ENCODE results near the gene CCDC28B.
A peak's percentile ranks its signal among the peaks of the same experiment; 100 is the strongest.

The CCDC28B gene

DNA sequence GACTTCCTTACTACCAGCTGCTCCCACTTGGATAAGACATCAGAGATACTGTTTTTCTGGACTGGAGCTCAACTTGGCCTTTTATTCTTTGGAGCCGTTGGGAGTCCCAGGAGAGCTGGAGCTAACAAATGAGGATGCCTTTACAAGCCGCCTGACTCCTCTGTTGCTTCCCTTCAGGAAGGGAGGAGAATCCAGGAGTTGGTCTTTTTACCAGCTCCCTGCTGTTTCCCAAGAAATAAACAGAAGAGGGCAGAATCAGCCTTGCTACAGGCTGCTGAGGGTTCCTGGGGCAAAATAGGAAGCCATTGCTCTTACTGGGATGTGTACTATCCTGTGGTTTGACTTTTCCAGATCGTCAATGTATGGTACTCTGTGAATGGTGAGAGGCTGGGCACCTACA, 23.3 kb downstream of the CCDC28B start:
- no peak for DNase-seq (ENCODE audit: low spot score)

DNA sequence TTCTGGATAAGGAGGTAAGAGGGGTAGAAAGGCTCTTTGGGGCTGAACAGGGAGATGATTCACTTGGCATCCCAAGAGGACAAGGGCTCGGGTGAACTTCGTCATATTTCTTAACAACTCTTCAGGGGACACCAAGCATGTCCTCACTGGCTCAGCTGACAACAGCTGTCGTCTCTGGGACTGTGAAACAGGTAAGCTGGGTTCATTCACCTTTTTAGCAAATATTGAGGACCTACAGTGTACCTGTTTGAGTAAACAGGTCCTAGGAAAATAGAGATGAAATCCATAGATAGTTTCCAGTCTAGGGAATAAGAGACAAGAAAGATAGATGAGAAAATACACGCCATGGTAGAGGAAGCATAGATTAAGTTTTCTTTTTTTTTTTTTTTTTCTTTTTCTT, 23.9 kb downstream of the CCDC28B start:
- no peak for DNase-seq (ENCODE audit: low spot score)

DNA sequence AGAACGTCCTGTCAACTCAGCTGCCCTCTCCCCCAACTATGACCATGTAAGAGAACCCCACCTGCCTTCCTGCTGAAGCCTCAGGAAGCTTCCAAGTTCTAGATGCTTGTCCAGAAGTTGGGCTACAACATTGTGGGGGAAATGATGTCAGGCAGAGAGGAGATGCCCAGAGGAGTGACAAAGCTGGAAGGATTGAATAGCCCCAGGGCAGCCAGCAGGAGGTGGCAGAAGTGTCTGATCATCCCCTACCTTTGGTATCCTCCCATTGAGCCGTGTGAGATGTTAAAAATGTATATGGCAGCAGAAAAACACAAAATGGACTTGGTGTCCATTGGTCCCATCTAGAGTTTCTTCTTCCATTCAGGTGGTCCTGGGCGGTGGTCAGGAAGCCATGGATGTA, 28.4 kb downstream of the CCDC28B start:
- DNase-seq (ENCODE audit: low spot score), result no peak

DNA sequence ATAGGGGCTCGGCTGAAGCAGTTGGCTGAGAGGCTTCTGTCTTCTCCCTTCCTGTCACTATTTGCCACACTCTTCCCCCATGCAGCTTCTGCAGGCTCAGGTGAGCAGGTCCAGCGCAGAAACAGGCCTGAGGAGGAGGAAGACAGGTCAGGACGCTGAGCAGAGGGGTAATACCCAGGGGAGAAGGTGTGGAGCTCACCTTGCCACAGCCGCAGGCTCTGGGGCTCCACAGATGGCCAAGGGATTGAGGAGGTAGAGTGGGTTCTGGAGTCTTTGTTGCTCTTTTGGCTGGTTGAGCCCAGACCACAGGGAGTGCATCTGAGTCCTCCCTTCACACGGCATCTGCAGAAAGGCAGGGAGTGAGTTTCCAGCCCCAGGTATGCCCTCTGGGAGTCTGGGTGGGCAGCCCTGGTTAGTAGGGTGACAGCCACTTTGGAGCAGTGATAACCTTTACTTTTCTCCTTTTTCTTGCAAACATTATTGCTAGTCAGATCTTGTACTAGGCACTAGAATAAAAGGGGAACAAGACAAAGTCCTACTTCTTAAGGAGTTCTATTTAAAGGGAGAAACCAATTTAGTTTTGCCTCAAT, 31.5 kb downstream of the CCDC28B start:
- no peak for DNase-seq (ENCODE audit: low spot score)

DNA sequence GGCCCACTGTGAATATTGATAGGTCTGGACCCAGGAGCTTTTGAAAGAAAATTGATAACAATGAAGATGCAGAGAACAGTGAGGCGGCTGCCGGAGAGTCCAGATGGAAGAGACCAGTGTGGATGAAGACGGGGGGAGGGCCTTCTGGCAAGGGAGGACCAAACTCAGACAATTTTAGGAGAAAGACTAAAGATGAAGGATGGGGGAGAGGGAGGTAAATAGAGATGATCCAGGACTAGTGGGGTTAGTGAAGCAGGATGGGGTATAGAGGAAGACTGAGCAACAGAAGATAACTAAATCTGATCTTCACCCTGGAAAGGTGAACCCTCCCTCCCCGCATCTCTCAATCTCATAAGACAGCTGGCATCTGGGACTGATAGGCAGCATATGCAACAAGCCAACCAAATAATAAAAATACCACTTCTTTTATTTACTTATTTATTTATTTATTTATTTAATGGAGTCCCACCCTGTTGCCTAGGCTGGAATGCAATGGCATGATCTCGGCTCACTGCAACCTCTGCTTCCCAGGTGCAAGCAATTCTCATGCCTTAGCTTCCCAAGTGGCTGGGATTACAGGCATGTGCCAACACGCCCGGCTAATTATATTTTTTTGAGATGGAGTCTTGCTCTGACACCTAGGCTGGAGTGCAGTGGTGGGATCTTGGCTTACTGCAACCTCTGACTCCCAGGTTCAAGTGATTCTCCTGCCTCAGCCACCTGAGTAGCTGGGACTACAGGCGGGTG, 32.3 kb downstream of the CCDC28B start:
- DNase-seq (ENCODE audit: low spot score), result no peak

DNA sequence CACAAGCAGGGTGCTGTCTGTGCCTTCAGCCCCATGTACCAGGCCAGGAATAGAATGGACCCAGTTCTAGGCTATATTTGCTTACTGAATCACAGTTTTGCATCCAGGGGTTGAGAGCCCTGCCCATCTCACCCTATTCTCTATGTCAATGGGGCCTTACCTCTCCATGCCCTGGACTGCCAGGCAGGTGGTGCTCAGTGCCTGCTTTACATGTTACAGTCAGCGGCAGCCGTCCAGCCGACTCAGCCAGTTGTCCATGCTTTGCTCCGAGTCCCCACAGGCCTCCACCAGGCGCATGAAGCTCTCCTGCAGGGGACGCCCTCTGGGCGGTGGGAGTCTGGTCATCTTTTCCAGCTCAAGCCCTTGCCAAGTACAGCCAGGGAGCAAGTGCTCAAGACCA, 34.4 kb downstream of the CCDC28B start:
- DNase-seq (ENCODE audit: low spot score), result no peak

DNA sequence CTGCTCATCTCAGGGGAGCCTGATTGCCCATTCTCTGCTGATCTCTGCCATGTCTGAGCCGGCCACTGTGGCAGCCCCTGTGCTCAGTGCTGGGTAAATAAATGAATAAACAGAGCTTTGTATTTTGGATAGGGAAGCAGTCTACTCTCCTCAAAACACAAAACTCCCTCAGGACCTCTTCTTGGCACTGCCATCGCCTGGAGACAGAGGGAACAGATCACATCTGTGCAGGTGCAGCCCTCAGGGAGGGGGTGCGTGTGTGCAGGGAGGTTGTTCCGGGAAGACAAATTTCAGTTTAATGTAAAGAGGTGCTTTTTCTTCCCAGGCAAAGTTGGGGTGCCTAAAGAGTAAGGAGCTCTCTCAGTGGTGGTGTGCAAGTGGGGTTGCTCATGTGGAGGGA, 38.9 kb downstream of the CCDC28B start:
- no peak for DNase-seq (ENCODE audit: low spot score)

DNA sequence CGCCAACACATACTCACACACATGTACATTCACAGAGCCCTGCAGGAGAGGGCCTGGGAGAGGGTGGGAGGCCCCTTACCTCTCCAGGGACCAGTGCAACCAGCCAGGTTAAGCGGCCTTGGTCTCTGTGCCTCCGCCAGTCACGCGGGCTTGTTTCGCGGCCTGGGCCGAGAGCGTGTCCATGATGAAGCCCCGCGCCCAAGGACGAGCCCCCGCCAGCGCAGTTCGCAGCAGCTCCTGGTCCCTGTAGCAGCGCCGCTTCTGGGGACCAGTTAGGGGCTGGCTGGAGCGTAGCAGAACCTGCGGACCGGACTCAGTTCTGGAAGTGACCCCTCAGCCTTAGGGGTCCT, 39.4 kb downstream of the CCDC28B start:
- no peak for DNase-seq (ENCODE audit: low spot score)

DNA sequence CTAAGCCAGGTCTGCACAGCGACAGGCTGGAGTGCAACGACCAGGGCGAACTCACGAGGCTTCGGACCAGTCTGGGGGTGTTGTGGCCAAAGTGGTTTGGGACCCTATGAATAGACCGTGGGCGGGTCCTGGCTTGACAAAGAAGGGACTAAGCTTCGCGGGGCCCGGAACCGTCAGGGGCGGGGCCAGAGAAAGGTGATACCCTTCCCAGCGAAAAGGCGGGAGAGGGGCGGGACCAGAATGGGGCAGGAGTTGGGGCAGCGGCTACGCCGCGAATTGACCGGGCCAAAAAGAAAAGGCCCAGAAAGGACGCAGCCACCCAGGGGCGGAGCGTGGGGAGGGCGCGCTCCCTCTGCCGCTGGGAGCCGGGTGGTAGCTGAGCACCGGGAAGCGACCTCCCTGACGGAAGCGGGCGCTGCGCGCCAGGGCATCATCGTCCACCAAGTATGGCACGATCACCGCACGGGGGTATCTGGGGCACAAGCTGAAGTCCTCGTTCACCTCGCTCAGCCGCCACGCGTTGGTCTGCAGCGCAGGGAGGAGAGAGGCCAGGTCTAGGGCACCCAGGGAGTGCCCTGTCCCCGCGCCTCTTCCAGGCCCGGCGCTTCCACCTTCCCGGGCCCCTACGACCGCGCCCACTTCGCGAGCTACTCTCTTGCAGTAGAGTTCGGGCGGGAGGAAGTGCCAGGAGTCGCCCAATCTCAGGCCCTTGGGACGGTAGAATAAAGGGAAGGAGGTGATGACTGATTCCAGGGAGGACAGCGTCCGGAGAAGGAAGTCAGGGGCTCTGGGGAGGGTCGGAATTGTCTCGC, 40.0 kb downstream of the CCDC28B start:
- no peak for DNase-seq (ENCODE audit: low spot score)

DNA sequence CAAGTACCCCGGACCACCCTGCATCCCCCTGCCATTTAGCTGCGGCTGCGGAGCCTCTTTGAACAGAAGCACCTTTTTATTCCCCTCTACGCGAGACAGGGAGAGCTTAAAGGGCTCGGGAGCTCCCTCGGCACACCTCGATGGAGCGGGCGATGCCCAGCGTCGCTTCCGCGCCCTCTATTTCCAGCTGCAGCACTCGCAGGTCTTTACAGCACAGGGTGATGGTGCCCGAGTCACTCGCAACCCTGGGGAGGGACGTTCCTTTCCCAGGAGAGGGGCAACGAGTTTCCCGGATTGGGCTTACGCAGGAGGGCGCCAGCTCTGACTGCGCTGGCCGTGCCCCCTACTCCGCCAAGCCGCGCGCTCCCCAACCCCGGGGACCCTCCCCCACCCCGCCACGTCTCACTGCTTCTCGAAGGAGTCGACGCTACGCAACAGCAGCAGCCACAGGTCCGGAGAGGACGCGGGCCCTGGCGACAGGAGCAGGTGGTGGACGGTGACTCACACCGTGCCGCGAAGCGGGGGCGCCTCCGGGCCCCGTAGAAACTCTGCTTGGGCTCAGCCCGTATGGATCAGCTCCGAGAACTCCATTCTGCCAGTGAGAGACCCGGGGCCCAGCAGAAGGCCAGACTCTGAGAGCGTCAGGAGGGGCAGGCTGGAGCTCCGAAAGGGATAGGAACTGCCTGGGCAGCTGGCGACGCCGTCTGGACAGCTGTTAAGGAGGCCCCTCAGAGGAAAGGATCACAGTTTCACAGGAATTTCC, 40.8 kb downstream of the CCDC28B start:
- DNase-seq (ENCODE audit: low spot score), result peak; percentile 50

DNA sequence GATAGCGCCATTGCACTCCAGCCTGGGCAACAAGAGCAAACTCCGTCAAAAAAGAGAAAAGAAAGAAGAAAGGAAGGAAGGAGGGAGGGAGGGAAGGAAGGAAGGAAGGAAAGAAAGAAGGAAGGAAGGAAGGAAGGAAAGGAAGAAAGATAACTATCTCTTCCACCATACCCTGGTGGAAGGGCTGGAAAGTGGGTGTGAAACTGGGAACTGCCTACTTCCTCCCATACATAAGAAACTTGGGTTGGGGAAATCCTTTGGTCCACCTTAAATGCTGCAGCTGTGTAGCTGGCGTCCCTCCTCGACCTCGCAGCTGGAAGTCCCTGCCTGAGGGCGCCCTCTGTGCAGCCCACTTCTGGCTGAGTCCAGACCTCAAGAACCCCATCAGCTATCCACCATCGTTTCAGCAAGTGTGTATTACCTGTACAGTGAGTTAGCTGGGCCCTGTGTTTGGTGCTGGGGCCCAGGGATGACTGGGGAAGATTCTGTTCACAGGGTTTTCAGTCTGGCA, 42.0 kb downstream of the CCDC28B start:
- peak; percentile 70 for DNase-seq (ENCODE audit: low spot score)

DNA sequence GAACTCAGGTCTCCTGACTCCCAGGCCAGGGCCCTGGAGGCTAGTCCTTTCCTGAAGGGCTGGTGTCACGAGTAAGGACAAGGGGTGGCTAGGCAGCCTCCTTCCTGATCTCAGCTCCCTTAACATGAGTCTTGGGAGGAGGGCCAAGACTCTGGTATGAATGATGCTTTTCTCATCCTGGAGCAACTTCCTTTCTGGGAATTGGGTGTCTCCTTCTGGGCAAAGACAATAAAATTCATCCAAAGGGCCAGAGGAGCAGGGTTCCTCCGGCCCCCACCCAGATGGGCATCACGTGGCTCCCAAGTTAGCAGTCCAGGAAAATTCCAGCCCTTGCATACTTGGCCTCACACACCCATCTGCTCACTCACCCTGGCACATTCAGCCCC, 46.5 kb downstream of the CCDC28B start, which contains the start of gene FAM167B:
FAM167B (plus strand) TSS at position 335 of the 386 bp plus-strand sequence. CDS start 200 bp downstream, outside the sequence.
- DNase-seq (ENCODE audit: low spot score), result no peak

DNA sequence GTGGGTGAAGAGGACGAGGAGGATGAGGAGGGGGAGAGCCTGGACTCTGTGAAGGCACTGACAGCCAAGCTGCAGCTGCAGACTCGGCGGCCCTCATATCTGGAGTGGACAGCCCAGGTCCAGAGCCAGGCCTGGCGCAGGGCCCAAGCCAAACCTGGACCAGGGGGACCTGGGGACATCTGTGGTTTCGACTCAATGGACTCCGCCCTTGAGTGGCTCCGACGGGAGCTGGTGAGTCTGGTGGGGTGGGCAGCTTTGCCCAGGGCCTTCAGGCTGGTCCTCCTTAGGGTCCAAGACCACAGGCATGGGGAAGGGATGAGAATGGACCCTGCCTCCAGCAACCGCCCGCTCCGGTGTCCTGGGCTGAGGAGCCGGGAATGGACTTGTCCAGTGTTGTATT, 47.1 kb downstream of the CCDC28B start:
- DNase-seq (ENCODE audit: low spot score), result no peak

DNA sequence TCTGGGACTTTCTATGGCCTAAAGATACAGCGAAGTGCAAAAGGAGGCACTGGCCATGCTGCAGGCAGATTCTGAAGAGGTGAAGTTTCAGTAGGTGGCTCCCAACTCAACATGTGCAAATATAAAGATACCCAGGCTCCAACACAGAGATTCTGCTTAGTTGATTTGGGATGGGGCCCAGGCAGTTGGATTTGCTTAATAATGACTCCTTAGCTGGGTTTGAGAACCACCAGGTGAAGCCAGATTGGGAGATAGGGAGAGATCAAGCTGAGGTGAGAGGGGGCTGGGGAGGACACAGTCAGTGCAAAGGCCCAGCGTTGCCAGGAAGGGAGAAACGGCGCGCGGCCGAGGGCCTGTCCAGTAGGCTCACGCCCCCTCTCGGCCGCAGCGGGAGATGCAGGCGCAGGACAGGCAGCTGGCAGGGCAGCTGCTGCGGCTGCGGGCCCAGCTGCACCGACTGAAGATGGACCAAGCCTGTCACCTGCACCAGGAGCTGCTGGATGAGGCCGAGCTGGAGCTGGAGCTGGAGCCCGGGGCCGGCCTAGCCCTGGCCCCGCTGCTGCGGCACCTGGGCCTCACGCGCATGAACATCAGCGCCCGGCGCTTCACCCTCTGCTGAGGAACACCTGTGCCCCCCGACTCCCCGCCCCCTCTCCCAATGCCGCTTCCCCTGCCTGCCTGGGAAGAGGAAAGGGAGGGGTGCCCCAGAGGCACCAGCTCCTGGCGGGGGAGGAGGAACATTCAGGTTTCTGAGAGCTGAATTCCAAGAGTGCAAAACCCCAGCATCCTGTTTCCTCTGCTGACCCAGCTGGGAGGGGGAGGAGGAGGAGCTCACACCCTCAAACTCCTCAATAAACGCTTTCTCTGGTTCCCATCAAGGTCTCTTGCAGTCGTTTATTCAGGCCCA, 47.8 kb downstream of the CCDC28B start:
- DNase-seq (ENCODE audit: low spot score), result no peak

DNA sequence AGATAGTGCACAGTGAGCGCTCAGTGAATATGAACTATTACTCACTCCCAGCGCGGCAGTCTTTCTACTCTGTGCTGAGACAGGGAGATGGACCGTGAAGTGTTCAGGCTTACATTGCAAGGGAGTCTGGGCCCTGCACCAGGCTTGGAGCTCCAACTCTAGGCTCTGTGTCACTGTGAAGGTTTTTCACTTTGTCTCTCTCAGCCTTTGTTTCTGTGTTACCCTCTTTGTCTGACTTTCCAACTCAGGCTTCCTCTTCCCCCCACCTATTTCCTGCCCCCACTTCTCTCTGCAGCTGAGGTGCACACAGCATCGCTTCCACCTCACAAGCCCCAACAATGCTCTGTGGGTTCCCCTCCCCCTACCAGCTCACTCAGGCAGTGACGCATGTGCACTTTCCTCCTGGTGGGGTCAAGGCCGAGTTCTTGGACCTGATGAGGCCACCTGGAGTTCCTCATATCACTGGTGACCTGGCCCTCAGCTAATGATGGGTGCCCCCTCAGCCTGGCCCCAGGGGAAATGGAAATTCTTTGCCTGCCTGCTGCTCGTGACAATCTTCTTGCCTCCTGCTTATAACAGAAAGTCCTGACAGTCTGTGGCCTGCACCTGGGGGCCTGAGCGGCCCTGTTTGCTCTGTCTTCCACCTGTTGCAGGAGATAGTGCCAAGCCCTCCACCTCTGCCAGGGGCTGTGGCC, 49.6 kb downstream of the CCDC28B start:
- no peak for DNase-seq (ENCODE audit: low spot score)

DNA sequence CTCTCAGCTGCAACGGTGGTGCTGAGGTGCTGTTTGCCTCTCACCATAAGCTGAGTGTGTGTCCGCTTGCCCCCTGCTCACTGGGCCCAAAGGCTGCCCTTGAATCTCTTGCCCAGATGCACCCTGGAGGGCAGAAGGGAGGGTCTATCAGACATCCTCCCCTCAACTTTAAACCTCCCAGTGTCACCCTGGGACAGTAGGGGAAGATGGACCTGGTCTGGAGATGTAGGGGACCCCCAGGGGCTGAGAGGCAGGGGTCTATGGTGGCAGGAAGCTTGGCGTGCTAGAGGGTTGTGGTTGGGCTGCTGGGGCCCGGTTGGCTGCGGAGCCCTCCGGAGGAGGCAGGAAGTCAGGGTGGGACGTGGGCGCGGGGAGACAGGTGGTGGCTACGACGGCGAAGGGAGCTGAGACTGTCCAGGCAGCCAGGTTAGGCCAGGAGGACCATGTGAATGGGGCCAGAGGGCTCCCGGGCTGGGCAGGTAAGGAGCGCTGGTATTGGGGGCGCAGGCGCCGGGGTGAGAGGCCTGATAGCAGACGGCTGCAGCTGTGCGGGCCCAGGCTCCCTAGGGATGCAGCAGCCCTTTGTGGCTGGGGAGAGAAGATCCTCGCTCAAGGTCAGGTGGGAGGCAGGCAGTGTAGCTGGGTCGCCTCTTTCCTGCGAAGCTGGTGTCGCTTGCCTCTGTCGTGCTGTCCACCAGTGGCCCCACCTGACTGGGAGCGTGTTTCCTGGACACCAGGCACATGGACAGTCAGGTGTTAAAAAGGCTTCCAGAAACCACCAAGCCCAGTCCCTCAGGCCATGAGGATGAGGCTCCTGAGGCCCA, 50.7 kb downstream of the CCDC28B start, which contains the start of gene LCK:
LCK (plus strand) TSS at position 373 of the 824 bp plus-strand sequence. CDS start 23,065 bp downstream, outside the sequence.
- DNase-seq (ENCODE audit: low spot score), result no peak

Measured in putamen (tissue), 1 donor.